GM18511 (cell line): Measurements from ENCODE around the gene ERC2.

Source experiments
- ATAC-seq: cut with Tn5 transposase; IDR thresholded peaks from one replicate; pipeline ENCODE4 v1.9.1; 2021; ENCODE audit warnings: mild to moderate bottlenecking, moderate library complexity; ENCODE audit not compliant: unreplicated experiment

ERC2 gene

GRCh38 chr3:56428667-56429066 is 39.6 kb downstream of the ERC2 start:
- ATAC-seq: no peak

- ATAC-seq: no peak
Observed at GRCh38 chr3:56424885-56425284, 43.4 kb downstream of the ERC2 start.

GRCh38 chr3:56424336-56424735 is 43.9 kb downstream of the ERC2 start:
- no peak for ATAC-seq

DNA sequence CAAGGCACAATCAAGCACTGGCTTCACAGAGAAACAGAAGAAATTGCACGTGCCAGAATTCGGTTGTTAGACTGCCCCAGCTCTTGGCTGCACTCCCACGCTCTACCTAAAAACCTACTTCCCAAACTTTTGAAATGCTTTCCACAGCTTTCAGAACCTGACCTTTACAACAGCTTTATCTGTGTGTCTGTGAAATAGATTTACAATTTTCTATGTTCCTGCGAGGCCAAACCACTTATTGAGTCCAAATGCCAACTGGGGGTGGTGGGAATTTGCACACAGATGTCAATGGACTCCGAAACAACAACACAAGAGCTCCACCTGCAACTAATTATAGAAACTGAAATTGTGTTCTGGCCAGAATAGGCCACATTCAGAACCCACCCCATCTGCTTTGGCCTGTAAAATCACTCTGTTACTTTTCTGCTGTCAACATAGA is 44.6 kb downstream of the ERC2 start:
- ATAC-seq: no peak

- ATAC-seq: no peak
Observed at GRCh38 chr3:56422316-56422715, 46.0 kb downstream of the ERC2 start.

DNA sequence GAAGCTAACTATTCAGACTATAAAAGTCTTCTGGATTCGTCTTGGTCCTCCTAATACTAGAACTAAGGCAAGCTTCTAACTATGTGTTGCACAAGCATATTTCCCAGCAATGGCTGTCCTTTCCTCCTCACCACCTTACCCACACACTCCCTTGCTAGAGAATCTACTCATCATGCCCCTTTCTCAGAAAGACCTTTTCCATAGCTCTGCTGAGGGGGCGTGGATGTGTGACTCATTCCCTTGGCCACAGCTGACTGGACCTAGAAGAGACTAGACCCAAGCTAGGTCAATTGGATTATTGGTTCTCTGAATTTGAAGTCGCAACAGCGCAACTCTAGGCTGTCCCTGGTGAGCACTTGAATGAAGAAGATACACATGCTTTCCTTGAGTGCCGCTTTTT is 47.1 kb downstream of the ERC2 start:
- ATAC-seq: no peak

- no peak for ATAC-seq
Observed at GRCh38 chr3:56415652-56416051, 52.6 kb downstream of the ERC2 start.

GRCh38 chr3:56413911-56414310 is 54.4 kb downstream of the ERC2 start:
- ATAC-seq: no peak

- ATAC-seq: no peak
Observed at GRCh38 chr3:56411166-56411565, 57.1 kb downstream of the ERC2 start.

DNA sequence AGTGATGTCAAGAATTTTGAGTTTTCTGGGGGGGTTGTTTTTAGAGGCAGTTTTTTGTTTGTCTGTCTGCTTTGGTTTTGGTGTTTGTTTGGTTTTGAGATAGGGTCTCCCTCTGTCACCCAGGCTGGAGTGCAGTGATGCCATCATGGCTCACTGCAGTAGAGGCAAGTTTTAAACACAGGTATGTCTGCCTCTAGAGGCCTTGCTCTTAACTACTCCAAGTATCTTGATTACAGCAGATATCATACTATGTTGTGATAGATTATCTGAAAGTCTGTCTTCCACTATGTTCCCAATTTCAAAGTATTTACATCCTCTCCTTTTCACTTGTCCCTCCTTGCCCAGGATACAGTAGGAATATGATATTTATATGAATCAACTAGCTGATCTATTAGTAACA is 57.7 kb downstream of the ERC2 start:
- ATAC-seq: no peak

DNA sequence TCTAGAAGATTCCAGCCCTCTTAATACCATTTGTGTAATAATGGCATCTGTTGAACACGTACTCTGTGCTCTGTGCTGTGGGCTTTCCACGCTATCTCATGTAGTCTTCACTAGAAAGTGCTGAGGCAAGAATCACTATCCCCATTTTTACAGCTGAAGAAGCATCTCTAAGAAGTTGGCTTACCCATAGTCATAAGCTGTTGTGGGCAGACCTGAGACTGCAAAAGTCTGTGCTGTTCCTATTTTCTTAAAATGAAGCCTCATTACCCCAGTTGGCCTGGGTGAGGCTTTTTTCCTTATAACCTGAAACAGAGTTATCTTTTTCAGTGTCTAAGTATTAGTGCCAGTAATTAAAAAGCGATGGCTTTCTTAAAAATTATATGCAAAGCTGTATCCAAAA is 58.5 kb downstream of the ERC2 start:
- no peak for ATAC-seq

GRCh38 chr3:56408761-56409196 is 59.5 kb downstream of the ERC2 start:
- ATAC-seq: no peak

DNA sequence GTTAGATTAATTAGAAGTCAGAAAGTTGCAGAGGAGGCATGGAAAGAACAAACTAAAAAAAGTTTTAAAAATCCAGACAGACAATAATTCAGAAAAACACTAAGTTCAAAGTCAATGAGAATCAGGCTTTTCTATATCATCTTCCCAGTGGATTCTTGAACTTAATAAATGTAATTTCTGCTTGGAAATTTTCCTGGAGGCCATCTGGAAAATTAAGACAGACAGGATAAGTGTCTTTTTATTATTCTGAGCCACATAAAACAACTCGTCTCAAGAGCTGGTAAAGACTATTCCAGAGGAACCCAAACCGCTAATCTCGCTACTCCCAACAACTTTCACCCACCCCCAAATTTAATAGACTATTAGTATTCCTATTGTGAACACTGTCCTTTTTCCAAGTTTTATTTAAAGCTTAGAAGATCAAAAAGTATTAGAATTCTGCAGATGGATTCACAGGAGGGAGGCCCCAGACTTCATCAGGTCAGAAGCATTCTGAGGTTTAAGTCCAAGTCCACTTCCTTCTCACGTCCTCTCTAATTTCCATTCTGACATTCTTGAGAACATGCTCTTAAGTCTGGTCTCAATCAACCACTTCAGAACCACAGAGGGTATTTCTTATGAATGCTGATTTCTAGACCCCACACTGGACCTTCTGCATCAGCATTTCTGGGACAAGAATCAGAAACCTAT is 61.3 kb downstream of the ERC2 start:
- ATAC-seq: no peak

DNA sequence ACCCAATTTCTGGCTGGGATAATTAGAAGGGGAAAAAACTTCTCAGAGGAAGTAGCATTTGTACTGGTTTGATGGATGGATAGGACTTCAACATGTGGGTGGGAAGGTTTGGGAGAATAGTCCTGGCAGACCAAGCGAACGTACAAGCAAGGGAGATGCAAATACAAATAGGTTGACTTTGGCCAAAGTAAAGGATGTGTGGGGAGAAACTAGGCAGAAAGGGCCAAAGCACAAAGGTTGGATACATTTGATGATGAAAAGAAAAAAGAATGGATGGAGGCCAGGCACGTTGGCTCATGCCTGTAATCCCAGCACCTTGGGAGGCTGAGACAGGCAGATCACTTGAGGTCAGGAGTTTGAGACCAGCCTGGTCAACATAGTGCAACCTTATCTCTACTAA is 63.4 kb downstream of the ERC2 start:
- no peak for ATAC-seq

GRCh38 chr3:56398659-56399058 is 69.6 kb downstream of the ERC2 start:
- ATAC-seq: no peak

DNA sequence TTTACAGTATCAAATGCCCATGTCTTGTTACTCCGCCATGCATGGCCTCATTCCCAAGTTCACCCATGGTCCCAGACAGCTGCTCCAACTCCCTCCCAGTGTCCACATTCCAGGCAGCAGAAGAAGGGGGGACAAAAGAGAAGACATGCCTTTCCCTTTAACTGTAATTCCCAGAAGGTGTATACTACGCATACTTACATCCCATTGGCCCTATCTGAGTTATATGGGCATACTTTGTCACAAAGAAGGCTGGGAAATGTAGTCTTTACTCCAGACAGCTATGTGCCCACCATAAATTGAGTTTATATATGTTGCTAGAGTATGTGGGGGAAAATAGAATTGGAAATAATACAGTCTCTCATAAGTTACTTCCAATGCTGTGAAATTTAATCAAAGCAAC is 70.5 kb downstream of the ERC2 start:
- ATAC-seq: no peak

- ATAC-seq: no peak
Observed at GRCh38 chr3:56389183-56389830, 79.0 kb downstream of the ERC2 start.

GRCh38 chr3:56383092-56383491 is 85.2 kb downstream of the ERC2 start:
- no peak for ATAC-seq

- ATAC-seq: no peak
Observed at GRCh38 chr3:56379723-56380287, 88.5 kb downstream of the ERC2 start.

DNA sequence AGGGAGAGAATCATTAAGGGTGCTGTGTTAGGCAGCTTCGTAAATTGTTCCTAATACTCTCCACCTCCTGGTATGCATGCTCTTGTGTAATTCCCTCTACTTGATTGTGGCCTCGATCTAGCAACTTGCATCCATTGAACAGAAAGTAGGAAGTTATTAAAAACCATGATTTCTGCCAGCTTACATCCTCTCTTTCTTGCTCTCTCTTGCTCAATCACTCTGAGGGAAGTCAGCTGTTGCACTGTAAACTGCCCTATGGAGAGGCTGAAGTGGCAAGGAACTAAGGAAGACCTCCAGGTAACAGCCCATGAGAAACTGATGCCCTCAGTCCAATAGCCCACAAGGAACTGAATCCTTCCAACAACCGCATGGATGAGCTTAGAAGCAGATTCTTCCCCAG is 92.6 kb downstream of the ERC2 start:
- no peak for ATAC-seq

GRCh38 chr3:56373386-56373785 is 94.9 kb downstream of the ERC2 start:
- no peak for ATAC-seq

- ATAC-seq: no peak
Observed at GRCh38 chr3:56370991-56371775, 97.1 kb downstream of the ERC2 start.
